ENCODE measurements around the gene CPLANE2. TPM values are rescaled to one million over a fixed set of nuclear protein-coding genes. Genes with fewer than 3 reads are reported as not detected.
"Not testable (repeated sequence)": the region's sequence is repeated elsewhere in the genome, so short reads cannot be mapped to it uniquely, and the experiment has no call there.

CPLANE2 gene
- total RNA-seq, 4 donors from 2014 or later: 5.2 to 20.4 (median 12.7) TPM

- H3K4me1 ChIP-seq: peaks cover 24% of the 10 kb centered on the region
- H3K36me3 ChIP-seq: no peaks in the 10 kb centered on the region
- H3K9me3 ChIP-seq: no peaks in the 10 kb centered on the region
- no peak for TF ChIP-seq EP300 (IDR thresholded peaks at IDR 0.05)
- no peak for TF ChIP-seq POLR2A (IDR thresholded peaks at IDR 0.05)
- TF ChIP-seq POLR2AphosphoS5 (IDR thresholded peaks at IDR 0.05): no peak
- no peak for TF ChIP-seq CTCF (IDR thresholded peaks at IDR 0.05)
- H3K4me3 ChIP-seq: peak overlapping the region; percentile 54
- H3K27me3 ChIP-seq: no peaks in the 10 kb centered on the region
- DNase-seq (ENCODE audit: low spot score in 2 of 2): peak in 1 of 2 donors; percentile 80
- H3K27ac ChIP-seq: peak overlapping the region; percentile 78
- 81% methylated on average over 7 of the region's 12 CpGs for WGBS
Observed at GRCh38 chr1:16218014-16218673, 18.8 kb downstream of the CPLANE2 start.

GRCh38 chr1:16217061-16217785 is 19.8 kb downstream of the CPLANE2 start:
- peaks cover 26% of the 10 kb centered on the region for H3K4me1 ChIP-seq
- H3K27me3 ChIP-seq: no peaks in the 10 kb centered on the region
- peak overlapping the region; percentile 54 for H3K4me3 ChIP-seq
- 4% methylated on average over 12 of the region's 46 CpGs for WGBS
- H3K27ac ChIP-seq: peak overlapping the region; percentile 78
- DNase-seq (ENCODE audit: low spot score in 2 of 2): peak; percentile 99 to 100
- H3K9me3 ChIP-seq: no peaks in the 10 kb centered on the region
- TF ChIP-seq EP300 (IDR thresholded peaks at IDR 0.05) (no peak), POLR2A (IDR thresholded peaks at IDR 0.05) (no peak), POLR2AphosphoS5 (IDR thresholded peaks at IDR 0.05) (peak in 2 of 3 donors; percentile 20 to 31)
- no peaks in the 10 kb centered on the region for H3K36me3 ChIP-seq

GRCh38 chr1:16215882-16216753 is 20.9 kb downstream of the CPLANE2 start:
- Histone ChIP-seq H3K27me3 (no peaks in the 10 kb centered on the region), H3K4me3 (peak overlapping the region; percentile 54), H3K36me3 (no peaks in the 10 kb centered on the region), H3K27ac (peak overlapping the region; percentile 78), H3K9me3 (no peaks in the 10 kb centered on the region), H3K4me1 (peaks cover 36% of the 10 kb centered on the region)
- TF ChIP-seq EP300 (IDR thresholded peaks at IDR 0.05): no peak
- no peak for TF ChIP-seq CTCF (IDR thresholded peaks at IDR 0.05)
- no peak for TF ChIP-seq POLR2AphosphoS5 (IDR thresholded peaks at IDR 0.05)
- TF ChIP-seq POLR2A (IDR thresholded peaks at IDR 0.05): no peak
- DNase-seq (ENCODE audit: low spot score in 2 of 2): peak; percentile 91 to 93
- WGBS: 18% methylated on average over 27 of the region's 33 CpGs

DNA sequence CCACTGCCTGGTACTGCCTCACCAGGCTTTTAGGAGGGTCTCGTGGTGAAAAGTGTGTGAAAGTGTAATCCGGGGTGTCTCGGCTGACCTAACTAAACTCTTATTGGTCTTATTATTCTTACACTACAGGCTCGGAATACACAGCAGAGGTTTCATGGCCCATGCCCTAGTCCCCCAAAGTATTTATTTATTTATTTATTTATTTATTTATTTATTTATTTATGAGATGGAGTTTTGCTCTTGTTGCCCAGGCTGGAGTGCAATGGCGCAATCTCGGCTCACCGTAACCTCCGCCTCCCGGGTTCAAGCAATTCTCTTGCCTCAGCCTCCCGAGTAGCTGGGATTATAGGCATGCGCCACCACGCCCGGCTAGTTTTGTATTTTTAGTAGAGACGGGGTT is 21.7 kb downstream of the CPLANE2 start:
- H3K4me3 ChIP-seq; DNase-seq (ENCODE audit: low spot score in 2 of 2); H3K27ac ChIP-seq; H3K36me3 ChIP-seq; H3K27me3 ChIP-seq; H3K9me3 ChIP-seq: not testable (repeated sequence)
- 99% methylated on average over 14 of the region's 14 CpGs for WGBS
- H3K4me1 ChIP-seq: peaks cover 40% of the 10 kb centered on the region

DNA sequence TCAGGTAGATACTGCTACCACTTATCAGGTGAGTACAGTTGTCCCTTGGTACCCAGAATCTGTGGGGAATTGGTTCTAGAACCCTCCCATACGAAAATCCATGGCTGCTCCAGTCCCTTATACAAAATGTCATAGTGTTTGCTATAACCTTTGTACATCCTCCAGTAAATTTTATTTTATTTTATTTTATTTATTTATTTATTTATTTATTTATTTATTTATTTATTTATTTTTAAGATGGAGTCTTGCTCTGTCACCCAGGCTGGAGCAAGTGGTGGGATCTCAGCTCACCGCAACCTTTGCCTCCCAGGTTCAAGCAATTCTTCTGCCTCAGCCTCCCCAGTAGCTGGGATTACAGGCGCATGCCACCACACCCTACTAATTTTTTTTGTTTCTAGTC is 23.4 kb downstream of the CPLANE2 start:
- H3K4me3 ChIP-seq; H3K36me3 ChIP-seq; H3K9me3 ChIP-seq; DNase-seq (ENCODE audit: low spot score in 2 of 2); H3K27ac ChIP-seq; H3K27me3 ChIP-seq: not testable (repeated sequence)
- H3K4me1 ChIP-seq: peaks cover 54% of the 10 kb centered on the region
- 87% methylated on average over 3 of the region's 3 CpGs for WGBS

DNA sequence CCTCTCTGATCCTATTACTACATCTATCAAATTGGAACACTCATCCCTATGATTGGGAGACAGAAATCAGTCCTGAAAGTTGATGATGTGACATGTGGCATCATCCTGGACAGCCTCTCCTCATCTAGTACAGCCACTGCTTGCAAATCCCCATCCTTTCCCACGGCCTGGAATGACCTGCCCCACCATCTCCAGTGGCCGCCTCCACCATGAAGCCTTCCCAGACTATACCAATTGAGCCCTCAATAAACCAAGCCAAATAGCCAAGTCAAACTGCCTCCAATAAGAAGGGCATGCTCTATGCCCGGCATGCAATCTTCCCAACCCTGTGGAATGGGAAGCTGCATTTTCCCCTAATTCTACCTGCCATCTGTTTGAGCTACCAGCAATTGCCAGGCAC is 24.0 kb downstream of the CPLANE2 start:
- Histone ChIP-seq H3K4me1 (peaks cover 56% of the 10 kb centered on the region), H3K27me3 (no peaks in the 10 kb centered on the region), H3K36me3 (no peaks in the 10 kb centered on the region), H3K4me3 (no peak overlapping the region), H3K27ac (peak overlapping the region; percentile 65), H3K9me3 (no peaks in the 10 kb centered on the region)
- no peak for DNase-seq (ENCODE audit: low spot score in 2 of 2)
- TF ChIP-seq CTCF (IDR thresholded peaks at IDR 0.05): no peak
- TF ChIP-seq POLR2A (IDR thresholded peaks at IDR 0.05): no peak
- TF ChIP-seq EP300 (IDR thresholded peaks at IDR 0.05): no peak
- TF ChIP-seq POLR2AphosphoS5 (IDR thresholded peaks at IDR 0.05): no peak
- 56% methylated on average over 3 of the region's 3 CpGs for WGBS

All from suprapubic skin (tissue), 4 donors.